Activated naive CD8-positive, alpha-beta T cell treated with anti-CD3 and anti-CD28 coated beads, Interleukin-2, amount 50 U/mL, for 16 hours (primary cell): ENCODE measurements around the gene WDR37.
"Not testable (repeated sequence)": the region's sequence is repeated elsewhere in the genome, so short reads cannot be mapped to it uniquely, and the experiment has no call there.

Source experiments
- DNase-seq: peaks from one replicate; pipeline ENCODE4 v3.0.0-alpha.2; 2020; ENCODE audit warnings: low read depth, low spot score

Gene WDR37

GRCh38 chr10:1104971-1105370 is 48.8 kb downstream of the WDR37 start:
- no peak for DNase-seq

DNA sequence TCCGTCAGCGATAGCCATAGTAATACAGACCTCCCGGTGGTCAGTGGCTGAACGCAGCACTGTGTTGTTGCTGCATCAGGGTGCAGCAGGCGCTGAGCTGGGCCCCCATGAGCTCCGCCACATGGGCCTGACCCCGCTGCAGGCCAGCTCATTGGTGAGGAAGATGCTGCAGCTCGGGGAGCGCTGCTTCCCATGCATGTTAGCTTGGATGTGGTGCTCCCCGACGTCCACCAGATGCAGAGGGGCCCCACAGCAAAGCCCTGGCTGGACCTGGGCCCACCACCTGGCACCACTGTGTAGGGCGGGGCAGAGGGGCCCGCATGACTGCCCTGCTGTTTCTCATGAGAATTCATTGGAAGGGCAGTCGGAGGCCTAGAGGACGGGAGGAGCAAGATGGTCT is 50.8 kb downstream of the WDR37 start:
- no peak for DNase-seq

- no peak for DNase-seq
These were observed 51.5 kb downstream of the WDR37 start for GRCh38 chr10:1107679-1108078.

- peak; percentile 45 for DNase-seq
These were observed 53.8 kb downstream of the WDR37 start for GRCh38 chr10:1109795-1110673.

DNA sequence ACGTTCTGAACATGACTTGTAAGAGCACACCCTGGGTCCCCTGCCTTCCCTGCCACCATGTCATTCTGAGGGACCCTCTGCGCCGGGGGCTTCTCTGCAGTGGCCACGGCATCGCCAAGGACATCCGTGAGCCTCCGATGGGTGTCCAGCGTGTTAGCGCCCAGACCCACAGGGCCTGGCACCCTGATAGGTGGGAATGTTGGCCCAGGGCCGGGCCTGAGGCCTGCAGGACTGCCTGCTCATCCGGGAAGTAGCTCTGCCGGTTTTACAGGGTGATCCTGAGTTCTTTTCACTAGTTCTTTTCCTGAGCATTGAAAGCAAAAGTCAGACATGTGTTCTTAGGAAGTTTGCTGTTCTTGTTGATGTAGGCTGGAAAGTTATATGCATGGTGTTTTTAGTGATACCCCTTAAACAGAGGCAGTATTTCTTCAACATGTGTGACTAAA is 54.5 kb downstream of the WDR37 start:
- DNase-seq, result no peak

GRCh38 chr10:1114315-1114714 is 58.1 kb downstream of the WDR37 start:
- no peak for DNase-seq

DNA sequence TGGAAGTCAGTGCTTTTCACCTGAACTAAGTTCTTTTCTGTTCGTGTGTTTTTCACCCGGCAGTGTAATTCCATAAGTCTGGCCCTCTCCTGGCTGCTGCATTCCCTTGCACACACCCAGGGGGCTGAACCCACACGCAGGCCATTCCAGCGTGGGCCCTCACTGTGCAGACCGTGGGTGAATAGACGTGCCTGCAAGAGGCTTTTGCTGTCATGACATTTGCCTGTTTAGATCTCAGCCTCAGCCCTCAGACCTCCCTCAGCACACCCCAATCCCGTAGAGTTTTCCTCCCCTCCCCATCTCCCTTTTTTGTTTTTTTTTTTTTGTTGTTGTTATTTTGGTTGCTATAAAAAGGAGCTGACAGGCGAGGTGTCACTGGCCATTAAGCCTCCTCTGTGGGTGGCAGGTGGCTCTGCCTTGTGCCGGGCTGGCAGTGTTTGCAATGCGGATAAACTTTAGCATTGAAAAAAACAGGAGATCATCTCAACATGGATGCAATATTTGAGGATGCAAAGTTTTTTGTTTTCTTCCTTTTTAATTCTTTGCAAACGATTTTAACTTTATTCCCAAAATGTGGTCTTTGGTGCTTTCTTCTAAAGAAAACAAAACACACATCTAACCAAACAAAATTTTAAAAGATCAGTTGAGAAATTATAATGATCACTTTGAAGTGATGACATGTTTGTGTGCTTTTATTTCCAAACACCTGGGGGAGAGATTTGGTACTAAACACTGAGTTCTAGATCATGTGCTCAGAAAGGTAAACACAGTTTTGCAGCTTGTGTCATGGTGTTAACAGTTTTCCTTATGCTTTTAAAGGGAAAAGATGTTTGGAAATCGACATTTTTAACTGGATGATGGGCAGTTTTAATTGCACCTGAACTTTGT is 58.8 kb downstream of the WDR37 start:
- DNase-seq, result no peak

DNA sequence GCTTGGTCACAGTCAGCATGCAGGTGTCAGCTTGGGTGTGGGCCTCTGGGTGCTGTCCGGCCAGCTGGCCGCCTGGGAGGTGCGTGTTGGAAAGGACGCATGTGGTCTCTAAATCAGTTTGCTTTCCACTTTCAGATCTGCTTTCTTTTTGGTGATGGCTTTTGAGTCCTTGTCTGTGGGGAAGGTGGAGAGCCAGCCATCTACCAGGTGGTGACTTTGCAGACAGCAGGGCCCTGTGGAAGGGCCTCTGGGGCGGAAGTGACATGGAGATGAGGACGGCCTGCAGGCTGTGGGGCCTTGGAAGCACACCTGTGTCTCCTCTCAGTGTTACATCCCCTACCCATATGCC is 59.4 kb downstream of the WDR37 start:
- DNase-seq, result no peak

GRCh38 chr10:1116051-1116450 is 59.9 kb downstream of the WDR37 start:
- DNase-seq, result no peak

- no peak for DNase-seq
These were observed 60.6 kb downstream of the WDR37 start for GRCh38 chr10:1116696-1117280.

DNA sequence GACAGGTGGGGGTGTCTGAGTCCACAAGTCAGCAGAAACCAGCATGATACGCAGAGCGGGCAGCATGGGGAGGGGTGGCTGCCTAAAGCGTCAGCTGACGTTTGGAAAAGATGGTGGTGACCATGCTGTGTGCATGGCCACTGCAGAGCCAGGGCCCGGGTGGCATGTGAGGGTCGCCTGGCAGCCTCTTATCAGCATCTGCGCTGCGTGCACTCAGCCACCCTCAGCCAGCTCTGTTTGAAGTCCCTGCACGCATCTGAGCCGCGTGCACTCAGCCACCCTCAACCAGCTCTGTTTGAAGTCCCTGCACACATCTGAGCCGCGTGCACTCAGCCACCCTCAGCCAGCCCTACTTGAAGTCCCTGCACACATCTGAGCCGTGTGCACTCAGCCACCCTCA is 61.5 kb downstream of the WDR37 start:
- DNase-seq, result no peak

DNA sequence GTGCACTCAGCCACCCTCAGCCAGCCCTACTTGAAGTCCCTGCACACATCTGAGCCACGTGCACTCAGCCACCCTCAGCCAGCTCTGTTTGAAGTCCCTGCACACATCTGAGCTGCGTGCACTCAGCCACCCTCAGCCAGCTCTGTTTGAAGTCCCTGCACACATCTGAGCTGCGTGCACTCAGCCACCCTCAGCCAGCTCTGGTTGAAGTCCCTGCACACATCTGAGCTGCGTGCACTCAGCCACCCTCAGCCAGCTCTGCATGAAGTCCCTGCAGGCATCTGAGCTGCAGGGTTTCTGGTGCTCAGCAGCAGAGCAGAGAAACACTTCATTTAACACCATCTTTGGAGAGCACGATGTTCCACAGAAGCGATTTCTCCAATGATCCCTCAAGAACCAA is 62.1 kb downstream of the WDR37 start:
- DNase-seq, result not testable (repeated sequence)

GRCh38 chr10:1119027-1119426 is 62.8 kb downstream of the WDR37 start:
- no peak for DNase-seq

GRCh38 chr10:1119501-1119900 is 63.3 kb downstream of the WDR37 start:
- no peak for DNase-seq

DNA sequence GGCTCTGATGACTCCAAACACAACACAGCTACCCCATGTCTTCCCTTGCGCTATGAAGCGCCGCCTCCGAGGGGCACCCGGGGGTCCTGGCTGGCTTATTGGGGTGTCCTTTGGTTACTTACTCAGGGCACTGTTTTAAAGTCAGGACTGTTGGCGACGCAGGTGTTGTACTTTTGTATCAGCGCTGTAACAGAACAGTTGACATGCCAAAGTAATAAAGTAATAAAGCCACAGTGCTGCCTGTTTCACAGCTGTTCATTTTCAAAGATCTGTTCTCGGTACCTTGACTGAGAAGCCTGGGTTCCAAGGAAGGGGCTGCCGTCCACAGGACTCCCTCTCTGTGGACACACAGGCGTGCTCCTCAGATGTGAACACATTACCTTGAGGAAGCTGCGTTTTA is 64.1 kb downstream of the WDR37 start:
- DNase-seq, result no peak

DNA sequence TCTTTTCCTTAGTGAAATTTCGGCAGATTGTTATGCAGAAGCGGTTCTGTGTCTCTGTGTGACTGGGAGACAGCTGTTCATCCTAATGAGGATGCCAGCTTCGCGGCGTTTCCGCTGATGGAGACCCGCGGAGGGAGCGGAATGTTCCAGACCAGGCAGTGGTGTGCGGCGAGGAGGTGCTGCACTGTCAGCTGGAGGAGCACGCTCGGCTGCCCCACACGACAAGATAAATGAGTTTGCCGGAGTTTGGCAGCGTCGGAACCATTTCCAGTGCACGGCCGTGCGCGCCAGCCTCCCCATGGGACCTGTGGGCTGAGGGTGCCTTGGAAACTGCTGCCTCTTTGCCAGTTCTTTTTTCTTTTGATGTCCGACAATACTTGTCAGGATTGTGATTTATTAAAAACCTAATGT is 64.6 kb downstream of the WDR37 start:
- DNase-seq, result no peak

- DNase-seq, result no peak
These were observed 65.2 kb downstream of the WDR37 start for GRCh38 chr10:1121271-1121970.

GRCh38 chr10:1122349-1122748 is 66.2 kb downstream of the WDR37 start:
- no peak for DNase-seq

DNA sequence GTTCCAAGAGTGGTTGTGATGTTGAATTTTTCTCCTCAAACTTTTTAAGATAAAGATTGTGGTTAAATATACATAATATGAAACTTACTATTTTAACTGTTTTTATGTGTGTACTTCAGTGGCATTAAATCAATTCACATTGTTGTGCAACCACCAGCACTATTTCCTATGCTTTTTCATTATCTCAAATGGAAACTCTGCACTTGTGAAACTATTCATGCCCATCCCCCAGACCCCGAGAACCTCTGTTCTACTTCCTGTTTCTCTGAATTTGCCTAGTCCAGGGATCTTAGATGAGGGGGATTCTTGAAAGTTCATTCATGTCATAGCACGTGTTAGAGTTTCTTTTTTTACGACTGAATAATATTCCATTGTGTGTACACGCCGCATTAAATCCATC is 67.0 kb downstream of the WDR37 start:
- DNase-seq, result no peak

DNA sequence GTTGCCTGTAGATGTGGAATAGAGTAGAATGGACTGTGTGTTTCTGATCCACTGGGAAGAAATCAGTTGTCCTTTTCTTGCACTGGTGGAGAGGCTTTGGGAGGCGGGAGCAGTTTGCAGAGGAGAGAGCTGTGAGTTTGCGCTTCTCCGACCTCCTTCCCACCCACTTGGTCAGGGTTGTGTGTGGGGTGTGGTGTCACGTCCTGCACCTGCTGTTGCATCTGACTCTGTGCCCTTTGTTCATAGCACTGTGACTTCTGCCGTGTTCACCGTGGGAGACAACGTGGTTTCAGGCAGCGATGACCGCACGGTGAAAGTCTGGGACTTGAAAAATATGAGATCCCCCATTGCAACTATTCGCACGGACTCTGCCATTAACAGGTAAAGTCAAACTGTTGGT is 67.8 kb downstream of the WDR37 start:
- DNase-seq, result no peak

GRCh38 chr10:1124796-1125195 is 68.6 kb downstream of the WDR37 start:
- no peak for DNase-seq

DNA sequence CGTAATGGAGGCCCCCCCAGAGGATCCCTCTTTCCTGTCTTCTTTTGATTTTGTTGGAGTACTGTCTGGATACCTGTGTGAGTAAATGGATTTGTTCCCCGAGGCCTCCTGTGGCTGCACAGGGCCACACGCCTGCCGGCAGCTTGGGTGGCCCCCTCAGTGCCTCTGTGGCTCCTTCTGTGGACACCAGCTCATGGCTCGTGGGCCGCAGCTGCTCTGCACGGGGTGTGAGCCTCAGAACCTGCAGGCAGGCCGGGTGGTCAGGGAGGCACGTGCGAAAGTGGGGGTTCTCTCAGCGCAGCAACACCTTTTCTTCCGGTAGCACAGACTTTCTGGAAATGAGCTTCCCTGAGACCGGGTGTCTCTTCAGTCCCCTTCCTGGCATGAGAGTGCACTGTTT is 70.3 kb downstream of the WDR37 start:
- no peak for DNase-seq
